Esophagus squamous epithelium (tissue), 4 donors: Measurements from ENCODE around the gene IZUMO3.

Source experiments
- CTCF ChIP-seq, 6 experiments: fragments of 450-650 bp in 4 of 6; fragments of 200-600 bp in 2 of 6; sonication (generic) in 2 of 6; IDR thresholded peaks; one replicate each; pipeline ENCODE4 v1.5.1; 2016 to 2019; ENCODE audit warnings: antibody characterized with exemption in 6 of 6, mild to moderate bottlenecking in 4 of 6, moderate library complexity in 4 of 6
- POLR2A ChIP-seq, 4 donors: fragments of 450-650 bp; IDR thresholded peaks; one replicate each; pipeline ENCODE4 v1.6.1; 2017; ENCODE audit warnings: antibody characterized with exemption in 4 of 4, mild to moderate bottlenecking in 4 of 4, moderate library complexity in 3 of 4

GRCh38 chr9:24553183-24553552 lies 7.5 kb upstream of the IZUMO3 start:
- TF ChIP-seq CTCF (IDR thresholded peaks at IDR 0.05) (no peak), POLR2A (IDR thresholded peaks at IDR 0.05) (no peak)
